ENCODE data around the gene PDPK1.
"Not testable (repeated sequence)": the region's sequence is repeated elsewhere in the genome, so short reads cannot be mapped to it uniquely, and the experiment has no call there.

Gene PDPK1

DNA sequence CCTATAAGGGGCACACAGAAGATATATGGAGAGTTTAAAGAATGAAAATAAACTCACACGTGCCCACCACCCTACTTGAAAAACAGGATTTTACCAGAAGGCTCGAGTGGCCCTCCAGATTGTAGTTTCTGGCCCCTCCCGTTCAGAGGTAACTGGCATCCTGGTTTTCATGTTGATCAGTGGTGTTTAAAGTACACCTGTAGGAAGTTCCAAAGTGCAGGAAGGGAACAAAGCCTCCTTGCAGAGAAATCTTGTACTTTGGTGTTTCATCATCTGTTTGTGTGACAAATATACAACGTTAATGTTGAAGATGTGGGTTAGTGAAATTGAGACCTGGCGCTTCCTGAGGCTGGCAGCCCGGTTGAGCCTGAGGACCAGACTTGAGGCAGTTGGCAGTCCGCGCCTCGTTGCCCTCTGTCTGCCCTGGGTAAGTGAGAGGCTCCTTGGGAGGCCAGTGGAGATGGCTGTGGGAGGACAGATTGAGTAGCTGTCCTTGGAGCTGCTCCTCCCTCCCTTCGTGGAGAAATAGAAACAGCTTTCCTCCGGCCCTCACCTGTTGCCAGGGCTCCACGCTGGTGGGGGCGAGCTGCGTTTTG is 12.6 kb downstream of the PDPK1 start:
- DNase-seq: not testable (repeated sequence)

DNA sequence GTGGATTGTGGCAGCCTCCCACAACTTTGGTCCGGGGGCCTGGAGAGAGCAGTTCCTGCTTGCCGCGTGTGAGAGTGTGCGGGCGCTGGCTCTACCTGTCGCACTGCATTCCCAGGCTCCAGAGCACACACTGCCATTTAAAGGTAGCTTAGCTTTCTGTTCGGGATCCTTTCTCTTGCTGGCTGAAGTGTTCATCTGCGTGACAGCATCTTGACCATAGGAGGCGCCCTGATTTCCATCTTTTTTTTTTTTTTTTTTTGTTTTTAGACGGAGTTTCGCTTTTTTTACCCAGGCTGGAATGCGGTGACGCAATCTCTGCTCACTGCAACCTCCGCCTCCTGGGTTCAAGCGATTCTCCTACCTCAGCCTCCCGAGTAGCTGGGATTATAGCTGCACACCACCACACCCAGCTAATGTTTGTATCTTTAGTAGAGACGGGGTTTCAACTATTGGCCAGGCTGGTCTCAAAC is 13.6 kb downstream of the PDPK1 start:
- not testable (repeated sequence) for DNase-seq

DNA sequence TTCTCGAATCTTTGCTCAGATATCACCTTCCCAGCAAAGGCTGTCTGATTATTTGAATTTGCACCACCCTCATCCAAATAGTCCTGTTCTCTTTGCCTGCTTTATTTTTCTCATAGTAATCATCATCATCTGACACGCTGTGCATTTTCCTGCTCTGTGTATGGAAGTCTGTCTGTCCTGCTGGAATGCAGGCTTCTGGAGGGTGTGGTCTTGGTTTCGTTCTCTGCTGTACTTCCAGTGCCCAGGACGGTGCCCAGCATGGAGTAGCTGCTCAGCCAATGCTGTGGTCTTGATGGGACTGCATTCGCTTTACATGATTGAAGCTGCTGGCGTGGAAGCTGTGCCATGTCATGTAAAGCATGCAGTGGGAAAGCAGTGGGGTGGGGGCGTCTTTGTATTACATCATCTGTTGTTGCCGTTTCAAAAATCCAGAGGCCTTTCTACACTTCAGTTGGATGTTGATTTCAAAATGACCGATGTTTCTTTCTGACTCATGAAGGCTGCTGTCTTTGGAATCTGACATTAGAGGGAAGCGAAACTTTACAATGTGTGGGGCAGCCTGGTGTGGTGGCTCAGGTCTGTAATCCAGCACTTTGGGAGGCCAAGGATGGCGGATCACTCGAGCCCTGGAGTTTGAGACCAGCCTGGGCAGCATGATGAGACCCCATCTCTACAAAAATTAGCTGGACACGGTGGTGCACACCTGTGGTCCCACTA is 17.0 kb downstream of the PDPK1 start:
- not testable (repeated sequence) for DNase-seq

DNA sequence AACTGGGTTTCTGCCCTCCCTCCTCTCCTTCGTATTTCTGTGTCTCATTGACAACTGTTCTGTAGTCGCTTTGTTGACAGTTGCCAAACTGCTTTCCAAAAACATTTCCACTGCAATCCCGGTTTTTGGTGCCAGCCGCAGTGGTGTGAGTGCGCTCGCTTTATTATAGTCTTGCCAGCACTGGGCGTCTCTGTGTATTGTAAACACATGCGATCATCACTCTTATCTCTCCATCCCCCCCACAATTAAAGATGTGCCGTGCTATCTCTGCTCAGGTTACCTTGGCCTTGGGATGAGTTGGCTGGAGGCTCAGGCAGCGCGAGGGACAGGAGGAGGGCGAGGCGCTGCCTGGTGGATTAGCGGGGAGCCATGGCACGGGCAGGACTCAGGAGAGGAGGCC is 19.3 kb downstream of the PDPK1 start:
- not testable (repeated sequence) for DNase-seq

DNA sequence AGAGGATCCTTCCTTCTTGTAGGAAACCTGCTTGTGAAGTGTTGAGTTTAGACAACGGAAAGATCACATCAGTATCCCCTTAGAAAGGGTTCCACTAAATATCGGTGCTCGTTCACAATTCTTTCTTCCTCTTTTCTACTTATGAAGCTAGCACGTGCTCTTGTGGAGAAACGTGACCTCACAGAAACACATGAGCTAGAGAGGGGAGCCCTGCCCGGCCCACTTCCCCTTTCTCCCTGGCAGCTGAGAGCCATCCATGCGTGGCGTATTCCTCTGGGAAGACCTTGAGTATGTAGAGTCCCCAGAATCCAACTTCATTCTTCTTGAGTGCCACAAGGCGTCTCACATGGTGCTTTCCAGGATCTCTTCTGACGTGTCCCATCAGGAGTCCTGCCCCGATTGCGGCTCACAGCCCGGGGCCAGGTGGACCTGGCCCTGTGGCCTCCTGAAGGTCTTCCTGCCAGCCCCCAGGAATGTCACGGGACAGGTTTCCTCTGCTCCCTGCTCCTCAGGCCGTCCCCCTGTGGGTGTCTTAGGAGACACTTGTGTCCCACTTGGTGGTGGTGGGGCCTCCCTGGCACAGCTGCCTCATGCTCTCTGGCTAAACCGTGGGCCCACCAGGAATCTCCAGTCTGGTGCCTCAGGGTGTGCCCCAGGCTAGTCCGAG is 22.4 kb downstream of the PDPK1 start:
- DNase-seq: not testable (repeated sequence)

DNA sequence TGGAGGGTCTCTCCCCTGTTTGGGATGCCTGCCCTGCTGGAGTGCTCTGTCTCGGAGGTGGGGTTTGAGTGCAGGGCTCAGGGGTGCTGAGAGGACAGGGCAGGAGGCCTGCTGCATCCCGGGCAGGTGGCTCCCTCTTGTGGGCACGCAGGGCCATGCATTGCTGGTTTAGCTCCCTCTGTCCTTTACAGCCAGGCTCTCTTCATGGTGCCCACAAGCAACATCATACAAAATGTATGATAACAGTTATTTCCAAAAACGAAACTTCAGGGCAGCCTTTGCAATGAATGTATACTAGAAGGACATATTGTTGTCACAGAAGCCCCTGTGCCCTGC is 22.9 kb downstream of the PDPK1 start:
- not testable (repeated sequence) for DNase-seq

DNA sequence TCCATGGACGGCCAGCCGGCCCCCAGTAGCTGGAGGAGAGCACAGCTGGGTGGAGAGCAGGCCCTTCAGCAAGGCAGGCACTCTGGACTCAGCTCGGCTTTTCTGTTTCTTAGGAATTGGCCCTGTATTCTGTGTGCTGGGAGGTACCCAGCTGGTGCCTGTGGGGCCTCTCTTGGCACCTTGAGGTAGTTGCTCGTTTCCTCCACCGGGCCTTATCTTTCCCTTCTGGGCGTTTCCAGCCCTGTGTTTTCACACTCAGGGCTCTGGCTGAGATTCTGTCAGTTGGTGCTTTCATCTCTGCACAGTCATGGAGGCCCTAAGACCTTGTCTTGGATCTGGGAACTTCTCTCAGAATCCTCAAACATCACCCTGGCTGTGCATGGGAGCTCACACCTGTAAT is 29.7 kb downstream of the PDPK1 start:
- DNase-seq: not testable (repeated sequence)

DNA sequence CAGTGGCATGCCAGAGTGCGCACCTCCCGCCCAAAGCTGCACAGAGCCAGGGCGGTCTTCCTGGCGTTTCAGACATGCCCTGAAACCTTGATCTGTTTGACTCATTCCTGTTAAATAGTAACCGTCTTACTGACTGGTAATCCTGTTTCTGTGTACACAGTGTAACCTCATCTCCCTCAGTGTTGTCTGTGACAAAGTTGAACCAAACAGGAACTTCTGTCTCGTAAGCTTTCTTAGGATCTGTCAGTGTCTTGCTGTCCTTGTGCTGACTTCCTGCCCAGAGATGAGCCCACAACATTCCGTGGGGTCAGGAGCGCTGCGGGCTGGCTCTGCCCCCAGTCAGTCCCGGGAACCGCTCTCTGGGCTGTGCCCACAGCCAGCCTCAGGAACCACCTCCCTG is 30.8 kb downstream of the PDPK1 start:
- DNase-seq: not testable (repeated sequence)

DNA sequence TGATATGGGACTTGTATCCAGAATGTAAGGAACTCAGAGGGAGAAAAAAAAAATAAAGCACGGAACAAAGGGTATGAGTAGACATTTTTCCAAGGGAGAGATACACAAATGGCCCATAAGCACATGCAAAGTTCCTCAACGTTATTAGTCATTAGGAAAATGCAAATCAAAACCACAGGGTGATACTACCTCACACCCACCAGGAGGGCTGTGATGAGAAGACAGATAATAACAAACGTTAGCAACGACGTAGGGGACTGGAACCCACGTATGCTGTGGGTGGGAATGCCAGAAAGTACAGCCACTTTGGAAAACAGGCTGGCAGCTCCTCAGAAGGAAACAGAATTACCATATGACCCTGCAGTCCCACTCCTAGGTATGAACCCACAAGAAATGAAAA is 34.9 kb downstream of the PDPK1 start:
- DNase-seq: not testable (repeated sequence)

DNA sequence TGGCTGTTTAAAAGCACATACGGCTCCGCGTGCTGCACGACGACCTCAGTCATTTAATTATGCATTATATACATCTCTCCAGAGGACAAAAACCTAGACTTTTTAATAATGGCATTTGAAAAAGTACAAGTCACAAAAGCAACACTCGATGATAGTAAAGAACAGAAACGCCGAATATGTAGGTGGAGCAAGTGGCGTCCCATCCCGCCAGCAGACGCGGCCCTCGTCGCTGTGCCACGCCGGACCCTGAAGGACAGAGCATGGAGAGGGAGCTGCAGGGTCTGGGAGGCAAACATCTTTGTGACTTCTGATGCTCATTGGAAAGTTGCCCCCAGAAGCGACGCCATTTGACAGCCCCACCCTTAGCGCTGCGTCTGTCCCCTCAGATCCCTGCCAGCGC is 38.0 kb downstream of the PDPK1 start:
- not testable (repeated sequence) for DNase-seq

DNA sequence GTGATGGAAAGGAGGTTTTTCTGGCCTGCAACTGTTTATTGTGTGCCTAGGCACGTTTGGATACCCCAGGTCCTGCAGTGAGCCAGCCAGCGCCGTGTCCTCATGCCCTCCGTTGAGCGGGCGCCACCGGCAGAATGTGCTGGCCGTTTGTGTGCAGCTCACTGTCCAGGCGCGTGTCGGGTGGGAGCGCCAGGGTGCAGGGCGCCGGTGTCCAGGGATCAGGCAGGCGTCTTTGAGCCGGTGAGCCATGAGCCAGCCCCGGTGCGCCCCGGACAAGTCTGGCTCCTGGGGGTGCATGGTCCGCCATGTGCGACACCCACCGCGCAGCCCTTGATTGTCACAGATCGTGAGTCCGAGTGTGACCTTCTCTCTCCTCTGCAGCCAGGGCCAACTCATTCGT is 39.2 kb downstream of the PDPK1 start:
- not testable (repeated sequence) for DNase-seq

DNA sequence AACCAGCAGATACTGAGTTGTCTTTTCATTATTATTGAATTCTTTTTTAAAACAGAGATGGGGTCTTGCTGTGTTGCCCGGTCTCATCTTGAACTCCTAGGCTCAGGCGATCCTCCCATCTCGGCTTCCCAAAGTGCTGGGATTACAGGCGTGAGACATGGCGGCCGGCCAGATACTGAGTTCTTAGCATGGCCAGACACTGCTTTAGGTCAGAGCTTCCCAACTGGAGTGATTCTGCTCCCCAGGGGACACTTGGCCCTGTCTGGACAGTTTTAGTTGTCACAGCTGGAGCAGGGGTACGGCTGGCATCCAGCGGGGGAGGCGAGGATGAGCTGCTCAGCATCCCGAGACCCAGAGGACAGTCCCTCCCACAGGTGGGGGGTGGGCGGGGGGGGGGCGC is 41.1 kb downstream of the PDPK1 start:
- DNase-seq: not testable (repeated sequence)

DNA sequence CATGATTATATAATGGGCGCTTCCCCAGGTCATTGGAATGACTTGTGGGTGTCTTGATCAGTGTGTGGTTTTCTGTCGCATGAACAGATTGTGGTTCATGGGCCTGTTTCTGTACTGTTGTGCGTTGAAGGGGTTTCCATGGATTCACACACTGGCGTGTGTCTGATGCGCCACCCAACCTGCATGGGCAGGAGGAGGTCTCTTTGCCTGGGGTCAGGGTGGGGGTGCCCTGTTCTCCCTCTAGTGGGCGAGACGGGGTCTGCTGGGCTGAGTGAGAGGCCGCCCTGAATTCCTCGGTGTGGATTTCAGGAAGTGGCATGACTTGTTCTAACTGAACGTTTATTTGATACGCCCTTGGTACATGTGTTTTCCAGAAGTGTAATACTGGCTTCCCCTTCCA is 42.3 kb downstream of the PDPK1 start:
- DNase-seq: not testable (repeated sequence)

DNA sequence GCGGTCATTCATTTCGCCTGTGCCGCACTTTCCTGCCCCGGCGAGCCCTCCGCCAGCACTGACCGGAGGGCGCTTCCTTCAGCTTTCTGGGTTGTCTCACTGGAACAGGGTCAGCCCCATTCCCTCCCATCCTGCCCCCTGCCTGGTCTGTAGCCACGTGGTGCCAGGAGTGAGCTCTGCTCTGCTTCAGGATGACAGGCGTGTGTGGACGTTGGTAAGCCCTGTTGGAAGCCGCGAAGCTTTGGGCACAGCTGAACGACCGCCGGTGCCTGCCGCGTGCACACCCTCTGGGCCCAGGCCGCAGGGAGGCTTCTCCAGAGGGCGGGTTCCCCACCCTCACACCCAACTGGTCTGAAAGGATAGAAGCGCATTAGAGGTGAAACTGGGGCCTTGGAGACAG is 43.0 kb downstream of the PDPK1 start:
- not testable (repeated sequence) for DNase-seq

DNA sequence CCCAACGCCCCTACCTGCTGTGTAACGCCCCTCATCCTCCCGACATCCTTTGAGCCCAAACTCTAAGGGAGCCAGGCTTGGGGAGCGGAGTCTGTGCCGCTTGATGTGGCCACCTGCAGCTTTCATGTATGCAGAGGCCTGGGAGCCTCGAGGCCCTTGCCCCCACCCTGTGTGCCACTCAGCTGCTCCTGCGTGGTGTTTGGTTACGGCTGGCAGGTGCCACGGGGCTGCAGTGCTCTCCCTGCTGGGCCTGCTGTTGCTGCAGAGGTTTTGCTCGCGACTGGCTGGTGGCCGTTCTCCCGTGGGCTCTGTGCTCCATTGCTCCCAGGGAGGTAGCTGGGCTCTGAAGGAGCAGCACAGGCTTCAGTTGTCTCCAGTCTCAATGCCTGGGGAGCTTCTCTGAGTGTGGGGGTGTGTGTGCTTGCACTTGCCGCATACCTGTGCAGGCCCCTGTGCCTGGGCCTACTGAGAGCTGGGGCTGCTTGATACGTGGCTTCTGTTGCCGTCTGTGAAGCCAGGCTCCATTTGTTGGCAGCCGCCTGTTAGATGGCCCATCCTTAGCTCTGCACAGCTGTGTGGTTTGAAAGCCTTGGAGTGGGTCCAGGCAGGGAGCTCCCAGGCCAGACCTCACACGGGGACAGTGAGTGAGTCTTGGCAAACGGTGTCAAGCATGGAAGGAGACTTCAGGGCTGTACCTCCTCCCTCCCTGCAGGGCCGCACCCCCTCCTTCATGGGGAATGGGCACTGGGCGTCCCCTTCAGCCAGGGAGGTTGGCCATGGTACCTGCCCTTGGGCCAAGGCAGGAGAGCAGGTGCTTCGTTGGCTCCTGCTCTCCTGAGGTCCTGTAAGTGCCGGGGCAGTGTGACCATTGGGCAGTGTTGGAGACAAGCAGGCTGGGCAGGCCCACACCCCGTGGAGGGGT is 47.2 kb downstream of the PDPK1 start:
- DNase-seq: no peak

DNA sequence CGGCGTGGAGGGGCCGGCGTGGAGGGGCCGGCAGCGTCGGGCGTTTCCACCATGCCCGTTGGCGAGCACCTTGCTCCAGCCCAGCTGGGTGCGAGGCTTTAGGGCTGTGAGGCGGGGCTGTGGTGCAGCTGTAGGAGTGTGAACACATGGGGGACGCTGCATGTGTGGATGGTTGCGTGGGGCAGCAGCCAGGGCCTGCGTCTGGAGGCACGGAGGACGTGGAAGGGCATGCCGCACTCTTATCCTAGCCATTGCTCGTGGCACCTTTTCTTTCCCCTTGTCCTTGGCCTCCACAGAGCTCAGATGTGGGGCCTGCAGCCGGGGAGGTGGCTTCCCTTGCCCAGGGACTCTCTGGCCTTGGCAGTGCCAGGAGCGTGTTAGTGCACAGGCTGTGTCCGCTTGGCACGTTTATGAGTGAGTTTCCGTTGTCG is 47.8 kb downstream of the PDPK1 start:
- DNase-seq: no peak

DNA sequence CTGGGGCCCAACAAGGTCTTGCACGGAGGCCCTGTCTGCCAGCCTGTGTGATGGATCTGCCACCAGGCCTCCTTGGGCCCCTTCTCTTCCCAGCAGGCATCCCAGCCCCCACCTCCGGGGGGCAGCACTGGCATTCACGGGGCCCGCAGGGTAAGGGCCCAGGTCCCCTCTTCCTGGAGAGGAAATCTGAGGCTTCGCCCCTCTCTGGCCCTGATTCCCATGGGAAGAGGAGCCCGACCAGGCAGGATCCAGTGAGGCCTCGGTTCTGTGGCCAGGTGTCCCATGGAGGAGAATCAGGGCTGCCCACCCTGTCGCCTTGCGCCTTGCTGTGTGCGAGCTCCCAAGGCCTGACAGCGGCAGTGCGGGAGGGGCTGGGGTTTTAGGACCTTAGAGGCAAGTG is 48.4 kb downstream of the PDPK1 start:
- DNase-seq: no peak

DNA sequence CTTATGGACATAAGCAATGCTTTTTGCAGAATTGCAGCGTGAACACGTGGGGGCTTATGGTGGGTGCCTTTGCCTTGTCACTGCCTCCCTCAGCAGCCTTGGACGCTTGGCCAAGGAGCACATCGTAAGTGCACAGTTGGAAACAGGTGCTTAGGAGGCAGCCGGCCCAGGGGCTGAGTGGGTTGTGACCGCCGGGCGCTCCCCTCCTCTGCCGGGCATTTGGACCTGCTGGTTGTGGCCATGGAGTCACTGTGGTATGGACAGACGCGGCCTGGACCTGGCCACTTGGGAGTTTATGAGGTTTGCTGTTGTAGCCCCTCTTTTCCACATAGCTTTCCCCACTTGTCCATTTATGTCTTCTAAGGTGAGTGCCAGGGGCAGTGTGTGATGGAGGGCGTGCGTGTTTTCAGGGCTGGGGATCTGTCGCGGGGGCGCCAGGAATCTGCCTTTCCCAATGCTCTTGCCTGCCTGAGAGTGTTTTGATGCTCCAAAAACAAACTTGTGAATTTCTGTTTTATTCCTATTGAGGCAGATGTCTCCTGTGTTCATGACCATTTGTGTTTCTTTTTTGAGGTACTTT is 49.2 kb downstream of the PDPK1 start:
- DNase-seq: no peak

DNA sequence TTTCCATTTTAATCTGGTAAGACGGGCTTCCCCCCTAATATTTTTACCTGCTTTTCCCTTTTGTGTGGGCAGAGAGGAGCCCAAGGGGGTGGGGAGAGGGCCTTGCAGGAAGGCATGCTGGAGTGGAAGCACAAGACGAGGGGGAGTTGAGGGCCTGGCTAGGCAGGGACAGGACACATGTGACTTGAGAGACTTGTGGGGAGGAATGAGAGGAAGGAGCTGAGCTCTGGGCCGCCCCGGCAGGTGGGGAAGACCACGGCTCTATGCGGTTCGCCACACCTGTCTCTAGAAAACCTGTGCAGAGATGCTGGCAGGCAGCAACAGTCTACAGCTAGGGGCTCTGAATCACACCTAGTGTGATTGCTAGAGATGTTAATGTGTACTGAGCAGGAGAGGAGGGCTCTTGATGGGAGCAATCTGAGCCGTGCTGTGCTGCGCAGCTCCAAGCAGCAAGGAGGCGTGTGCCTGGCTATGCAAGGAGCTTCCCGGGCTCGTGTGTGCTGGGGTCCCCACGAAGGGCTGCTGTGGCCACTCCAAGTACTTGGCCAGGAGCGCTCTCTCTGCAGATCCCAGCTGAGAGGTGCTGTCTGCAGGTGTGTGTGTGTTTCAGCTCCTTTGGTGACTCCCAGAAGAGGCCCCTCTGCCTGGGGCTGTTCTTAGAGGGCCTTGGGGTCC is 50.2 kb downstream of the PDPK1 start:
- DNase-seq: no peak

DNA sequence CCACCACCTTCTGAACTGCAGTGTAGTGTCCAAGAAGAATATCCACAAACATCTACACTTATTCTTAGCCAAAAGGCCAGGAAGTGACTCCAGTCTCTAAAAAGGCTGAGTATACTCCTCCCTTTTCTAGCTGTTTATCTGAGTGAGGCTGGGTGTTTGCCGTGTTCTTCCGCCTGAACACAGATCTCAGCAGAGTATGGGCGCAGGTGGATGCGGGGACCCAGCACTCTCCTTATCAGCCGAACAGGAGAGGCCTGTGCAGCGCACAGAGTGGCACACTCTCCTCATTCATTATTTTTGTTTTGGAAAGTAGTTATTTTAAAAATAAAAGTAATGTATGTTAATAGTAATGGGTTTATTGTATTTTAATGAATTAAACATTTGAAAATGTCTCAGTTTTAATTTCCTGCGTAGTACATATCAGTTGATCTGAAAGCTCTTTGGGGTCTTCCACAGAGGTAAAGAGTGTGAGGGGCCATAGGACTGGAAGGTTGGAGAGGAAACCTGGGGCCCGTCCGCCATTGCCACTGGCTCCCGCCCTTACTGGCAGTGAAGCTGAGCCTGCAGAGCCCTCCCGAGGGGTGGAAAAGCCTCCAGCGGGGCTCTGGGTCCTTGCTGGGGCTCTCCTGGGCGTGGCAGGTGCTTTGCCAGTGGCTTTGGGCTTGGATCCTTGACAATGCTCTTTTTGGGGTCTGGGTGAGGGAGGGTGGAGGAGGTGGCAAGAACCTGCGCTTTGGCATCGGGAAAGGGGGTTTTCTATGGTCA is 53.8 kb downstream of the PDPK1 start:
- no peak for DNase-seq

DNA sequence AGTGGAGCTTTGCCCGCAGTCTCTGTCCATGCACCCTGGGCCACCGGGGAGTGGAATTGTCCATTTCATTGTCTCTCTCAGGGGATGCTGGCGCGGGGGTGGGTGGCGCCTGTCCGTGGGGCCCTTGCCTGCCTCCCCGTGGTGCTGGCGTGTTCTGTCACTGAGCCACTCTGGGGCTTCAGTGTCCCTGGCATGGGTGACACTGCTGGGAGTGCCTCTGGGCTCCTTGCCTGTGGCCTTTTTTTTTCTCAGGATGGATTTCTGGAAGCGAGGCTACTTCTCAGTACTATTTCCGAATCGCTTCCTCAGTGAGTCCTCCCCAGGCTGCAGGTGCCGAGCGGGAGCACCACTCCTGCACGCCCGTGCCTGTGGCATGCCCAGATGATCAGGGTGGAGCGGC is 55.0 kb downstream of the PDPK1 start:
- no peak for DNase-seq

Data from NCI-H2081 treated with DMSO at 0.1 percent for 48 hours (cell line).